Measurements from ENCODE around the gene AP1G1. TPM values are rescaled to one million over a fixed set of nuclear protein-coding genes. Genes with fewer than 3 reads are reported as not detected.

The AP1G1 gene
- total and polyA plus RNA-seq, 2 of the 8 experiments (the other 6 are each of a cell fraction or from before 2014, with no cell fraction given): 43.9 to 68.4 TPM

- no peak for TF ChIP-seq CTBP2 (IDR thresholded peaks at IDR 0.05; ENCODE audit: borderline replicate concordance, insufficient read depth, insufficient read length, low read length)
- TF ChIP-seq KDM5A (IDR thresholded peaks at IDR 0.05; ENCODE audit: low read length): no peak
- no peak for TF ChIP-seq ZNF274 (IDR thresholded peaks at IDR 0.05; ENCODE audit: borderline replicate concordance, extremely low read depth, low read length)
- no peak for TF ChIP-seq GTF2F1 (IDR thresholded peaks at IDR 0.05; ENCODE audit: borderline replicate concordance, low read depth, low read length)
- TF ChIP-seq SP4 (IDR thresholded peaks at IDR 0.05; ENCODE audit: low read length): no peak
- TF ChIP-seq SP1 (IDR thresholded peaks at IDR 0.05; ENCODE audit: low read depth, low read length): no peak
- TF ChIP-seq NRF1 (IDR thresholded peaks at IDR 0.05; ENCODE audit: low read depth, low read length): no peak
- no peak for TF ChIP-seq SRF (IDR thresholded peaks at IDR 0.05; ENCODE audit: low read depth, low read length)
- no peak for TF ChIP-seq BCL11A (IDR thresholded peaks at IDR 0.05; ENCODE audit: low read depth in 2 of 2, low read length in 2 of 2)
- no peak for TF ChIP-seq JUND (IDR thresholded peaks at IDR 0.05; ENCODE audit: low read length)
- TF ChIP-seq KDM1A (IDR thresholded peaks at IDR 0.05; ENCODE audit: borderline replicate concordance, low read length): no peak
- no peak for TF ChIP-seq PHF8 (conservative IDR thresholded peaks at IDR 0.05; ENCODE audit: low read depth, low read length)
- no peak for TF ChIP-seq E2F6 (IDR thresholded peaks at IDR 0.05)
- TF ChIP-seq ATF2 (IDR thresholded peaks at IDR 0.05; ENCODE audit: low read length): no peak
- TF ChIP-seq POLR2AphosphoS5 (IDR thresholded peaks at IDR 0.05; ENCODE audit: low read depth, low read length): 0 out of 2 replicates have a peak, but pooled peaks have one; percentile 13
- TF ChIP-seq CBX8 (IDR thresholded peaks at IDR 0.05; ENCODE audit: borderline replicate concordance, low read depth, low read length): no peak
- TF ChIP-seq BRCA1 (IDR thresholded peaks at IDR 0.05; ENCODE audit: low read depth, low read length): no peak
- no peak for TF ChIP-seq EZH2 (IDR thresholded peaks at IDR 0.05; ENCODE audit: low read depth, low read length, severe bottlenecking)
- no peak for TF ChIP-seq RNF2 (IDR thresholded peaks at IDR 0.05; ENCODE audit: borderline replicate concordance, low read depth, low read length, missing control alignments, poor library complexity, severe bottlenecking)
- TF ChIP-seq SAP30 (IDR thresholded peaks at IDR 0.05; ENCODE audit: insufficient read depth, insufficient replicate concordance, low read length): peak; percentile 65
Observed at GRCh38 chr16:71722801-71723536, 85.7 kb downstream of the AP1G1 start (continued).
